ENCODE data around the gene CUL3.

CUL3 gene

DNA sequence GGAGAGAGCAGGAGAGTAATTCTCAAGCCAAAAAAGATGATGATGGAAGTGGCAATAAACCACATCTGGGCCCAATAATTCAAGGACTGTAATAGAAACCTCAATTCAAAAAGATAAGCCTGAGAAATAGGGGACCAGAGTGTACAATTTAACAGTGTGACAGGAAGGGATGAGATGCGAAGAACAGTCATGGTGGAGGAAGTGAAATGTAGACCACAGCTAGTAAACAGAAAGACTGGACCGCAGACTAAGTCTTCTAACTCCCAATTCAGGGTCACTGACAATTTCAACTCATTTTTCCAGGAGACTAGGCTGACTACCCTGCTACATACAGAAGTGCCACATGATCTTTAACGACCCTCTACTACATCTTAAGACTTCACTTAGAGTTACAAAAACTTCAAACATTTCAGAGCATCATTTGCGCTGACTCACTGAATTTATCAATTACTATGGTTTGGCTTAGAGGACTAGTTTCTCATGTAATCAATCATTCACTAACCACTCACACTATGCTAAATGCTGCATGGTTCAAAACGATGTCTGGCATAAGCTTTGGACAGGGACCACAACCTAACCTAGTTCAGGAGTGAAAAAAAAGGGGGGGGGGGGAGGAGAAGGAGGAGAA lies 9.0 kb downstream of the CUL3 start:
- Histone ChIP-seq H3K9ac (ENCODE audit: low read length) (peak overlapping the region; percentile 10; the same call in 1 of the 2 replicates), H2AFZ (ENCODE audit: low read depth, low read length, severe bottlenecking) (no peak overlapping the region), H3K79me2 (ENCODE audit: insufficient read depth, low read length) (peaks cover 100% of the 10 kb centered on the region), H3K9me2 (replicated peaks; ENCODE audit: insufficient read depth, low read length) (no peaks in the 10 kb centered on the region), H3K4me2 (ENCODE audit: low read depth, low read length, poor library complexity, severe bottlenecking) (peak overlapping the region; percentile 98), H4K20me1 (ENCODE audit: low read depth, low read length) (peaks cover 60% of the 10 kb centered on the region), H3K27me3 (ENCODE audit: low read length) (no peaks in the 10 kb centered on the region), H3K9me3 (ENCODE audit: insufficient read depth, low read length) (no peaks in the 10 kb centered on the region), H3F3A (ENCODE audit: insufficient read depth) (peaks cover 66% of the 10 kb centered on the region), H3K4me3 (ENCODE audit: insufficient read depth, low read length, poor library complexity, severe bottlenecking) (peak overlapping the region; percentile 16), H3K27ac (ENCODE audit: low read depth, low read length) (peak overlapping the region; percentile 80), H3K36me3 (ENCODE audit: low read length) (peaks cover 10% of the 10 kb centered on the region)
- TF ChIP-seq EZH2phosphoT487 (conservative IDR thresholded peaks at IDR 0.05; ENCODE audit: low read length), result no peak
- TF ChIP-seq, protein P1, sequence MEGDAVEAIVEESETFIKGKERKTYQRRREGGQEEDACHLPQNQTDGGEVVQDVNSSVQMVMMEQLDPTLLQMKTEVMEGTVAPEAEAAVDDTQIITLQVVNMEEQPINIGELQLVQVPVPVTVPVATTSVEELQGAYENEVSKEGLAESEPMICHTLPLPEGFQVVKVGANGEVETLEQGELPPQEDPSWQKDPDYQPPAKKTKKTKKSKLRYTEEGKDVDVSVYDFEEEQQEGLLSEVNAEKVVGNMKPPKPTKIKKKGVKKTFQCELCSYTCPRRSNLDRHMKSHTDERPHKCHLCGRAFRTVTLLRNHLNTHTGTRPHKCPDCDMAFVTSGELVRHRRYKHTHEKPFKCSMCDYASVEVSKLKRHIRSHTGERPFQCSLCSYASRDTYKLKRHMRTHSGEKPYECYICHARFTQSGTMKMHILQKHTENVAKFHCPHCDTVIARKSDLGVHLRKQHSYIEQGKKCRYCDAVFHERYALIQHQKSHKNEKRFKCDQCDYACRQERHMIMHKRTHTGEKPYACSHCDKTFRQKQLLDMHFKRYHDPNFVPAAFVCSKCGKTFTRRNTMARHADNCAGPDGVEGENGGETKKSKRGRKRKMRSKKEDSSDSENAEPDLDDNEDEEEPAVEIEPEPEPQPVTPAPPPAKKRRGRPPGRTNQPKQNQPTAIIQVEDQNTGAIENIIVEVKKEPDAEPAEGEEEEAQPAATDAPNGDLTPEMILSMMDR (IDR thresholded peaks at IDR 0.05; ENCODE audit: insufficient read depth, low read length, poor library complexity, severe bottlenecking), result no peak

DNA sequence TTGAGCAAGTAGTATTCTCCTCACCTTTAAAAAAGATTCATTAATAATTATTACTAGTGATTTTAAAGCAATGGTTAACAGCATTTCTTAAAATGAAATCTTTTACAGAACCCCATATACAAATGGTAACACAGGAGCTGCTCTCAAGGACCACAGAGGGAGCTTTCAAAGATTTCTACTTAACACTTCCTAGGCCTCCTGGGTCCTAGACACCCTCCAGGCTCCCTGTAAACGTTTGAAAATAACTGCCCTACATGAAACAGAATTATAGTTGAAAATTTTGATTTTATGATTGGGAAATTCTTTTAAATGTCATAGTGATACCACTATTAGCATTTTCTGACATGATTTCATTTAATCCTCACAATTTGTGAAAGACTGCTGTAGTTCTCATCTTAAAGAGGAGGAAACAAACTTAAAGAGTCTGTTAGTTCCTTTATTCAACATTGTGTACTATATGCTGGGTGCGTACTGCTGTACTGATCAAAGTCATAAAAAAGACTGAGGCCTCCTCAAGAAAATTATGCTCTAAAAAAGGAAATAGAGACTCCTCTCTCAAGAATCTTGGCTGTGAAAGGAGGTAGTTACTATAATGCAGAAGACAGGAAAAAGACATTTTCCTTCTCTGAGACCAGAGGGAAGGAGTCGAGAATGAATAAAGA lies 10.6 kb downstream of the CUL3 start:
- peak overlapping the region; percentile 25 for H3K9ac ChIP-seq (ENCODE audit: low read length)
- peak overlapping the region; percentile 98 for H3K4me2 ChIP-seq (ENCODE audit: low read depth, low read length, poor library complexity, severe bottlenecking)
- H3K9me2 ChIP-seq (replicated peaks; ENCODE audit: insufficient read depth, low read length), result no peaks in the 10 kb centered on the region
- peak overlapping the region; percentile 17 for H3K4me3 ChIP-seq (ENCODE audit: insufficient read depth, low read length, poor library complexity, severe bottlenecking)
- no peaks in the 10 kb centered on the region for H3K27me3 ChIP-seq (ENCODE audit: low read length)
- peak overlapping the region; percentile 80 for H3K27ac ChIP-seq (ENCODE audit: low read depth, low read length)
- no peaks in the 10 kb centered on the region for H3K9me3 ChIP-seq (ENCODE audit: insufficient read depth, low read length)
- no peak overlapping the region for H2AFZ ChIP-seq (ENCODE audit: low read depth, low read length, severe bottlenecking)
- peaks cover 100% of the 10 kb centered on the region for H3K79me2 ChIP-seq (ENCODE audit: insufficient read depth, low read length)
- peaks cover 7% of the 10 kb centered on the region for H3K36me3 ChIP-seq (ENCODE audit: low read length)
- H4K20me1 ChIP-seq (ENCODE audit: low read depth, low read length), result peaks cover 69% of the 10 kb centered on the region
- no peak for TF ChIP-seq EZH2phosphoT487 (conservative IDR thresholded peaks at IDR 0.05; ENCODE audit: low read length)
- TF ChIP-seq, protein P1 (IDR thresholded peaks at IDR 0.05; ENCODE audit: insufficient read depth, low read length, poor library complexity, severe bottlenecking), result no peak
- peaks cover 51% of the 10 kb centered on the region for H3F3A ChIP-seq (ENCODE audit: insufficient read depth)

DNA sequence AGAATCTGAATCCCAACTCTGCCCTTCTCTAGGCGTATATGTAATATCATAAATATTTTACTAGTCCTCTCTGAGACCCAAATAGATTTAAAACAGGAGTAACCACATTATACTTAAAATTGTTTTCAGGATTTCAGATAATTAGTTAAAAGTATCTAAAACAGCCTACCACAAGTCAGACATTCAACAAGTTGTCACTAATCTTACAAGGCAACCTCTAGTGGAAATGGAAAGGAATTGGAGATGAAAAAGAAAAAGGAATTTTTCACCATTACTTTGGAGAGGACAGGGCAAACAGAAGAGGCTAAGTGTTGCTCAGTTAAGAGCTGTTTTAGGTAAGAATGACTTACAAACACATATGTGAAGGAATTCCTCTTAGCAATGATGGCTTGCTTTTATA lies 11.4 kb downstream of the CUL3 start:
- Histone ChIP-seq H3K4me2 (ENCODE audit: low read depth, low read length, poor library complexity, severe bottlenecking) (peak overlapping the region; percentile 98), H3K27me3 (ENCODE audit: low read length) (no peaks in the 10 kb centered on the region), H3K9me2 (replicated peaks; ENCODE audit: insufficient read depth, low read length) (no peaks in the 10 kb centered on the region), H3F3A (ENCODE audit: insufficient read depth) (peaks cover 43% of the 10 kb centered on the region), H3K36me3 (ENCODE audit: low read length) (peaks cover 10% of the 10 kb centered on the region), H3K79me2 (ENCODE audit: insufficient read depth, low read length) (peaks cover 100% of the 10 kb centered on the region), H3K27ac (ENCODE audit: low read depth, low read length) (peak overlapping the region; percentile 80; the same call in 1 of the 2 replicates), H3K4me3 (ENCODE audit: insufficient read depth, low read length, poor library complexity, severe bottlenecking) (no peak overlapping the region), H2AFZ (ENCODE audit: low read depth, low read length, severe bottlenecking) (no peak overlapping the region), H4K20me1 (ENCODE audit: low read depth, low read length) (peaks cover 71% of the 10 kb centered on the region), H3K9me3 (ENCODE audit: insufficient read depth, low read length) (no peaks in the 10 kb centered on the region), H3K9ac (ENCODE audit: low read length) (peak overlapping the region; percentile 16)
- no peak for TF ChIP-seq EZH2phosphoT487 (conservative IDR thresholded peaks at IDR 0.05; ENCODE audit: low read length)
- TF ChIP-seq, protein P1 (IDR thresholded peaks at IDR 0.05; ENCODE audit: insufficient read depth, low read length, poor library complexity, severe bottlenecking), result no peak
